OCI-LY7 (cell line): ENCODE results near the gene TRAF5. TPM values are rescaled to one million over a fixed set of nuclear protein-coding genes. Genes with fewer than 3 reads are reported as not detected.
A peak's percentile ranks its signal among the peaks of the same experiment; 100 is the strongest.
"Not testable (repeated sequence)": the region's sequence is repeated elsewhere in the genome, so short reads cannot be mapped to it uniquely, and the experiment has no call there.

Source experiments
- BruUV-seq: library from RNA; stranded (reverse); fragments of 400-500 nt; replicated peaks from 2 replicates; lab custom pipeline; 2021; lab: Mats Ljungman, UMichigan
- CTCF ChIA-PET: fragments of 300-600 bp; sonication (Branson Sonifier 250); formaldehyde crosslinking; loops from one replicate; lab custom pipeline; 2022; ENCODE audit warnings: antibody characterized with exemption; ENCODE audit not compliant: unreplicated experiment; lab: Charles Lee
- POLR2A ChIA-PET: fragments of 300-600 bp; sonication (Branson Sonifier 250); formaldehyde crosslinking; loops from one replicate; lab custom pipeline; 2022; ENCODE audit warnings: antibody characterized with exemption; lab: Charles Lee
- DNase-seq: peaks from one replicate; pipeline ENCODE4 v3.0.0-alpha.2; 2015; ENCODE audit warnings: low spot score
- H2AFZ ChIP-seq: fragments of 200-600 bp; sonication (generic), shearing (Covaris generic); 2 replicates; pipeline ENCODE4 v1.6.1; 2014; ENCODE audit warnings: mild to moderate bottlenecking, antibody characterized with exemption, low read length, moderate library complexity
- H3K27ac ChIP-seq: fragments of 200-600 bp; sonication (generic); 2 replicates; pipeline ENCODE4 v1.5.1; 2014; ENCODE audit warnings: mixed run types, low read depth, mild to moderate bottlenecking, moderate library complexity, low read length, inconsistent platforms; ENCODE audit not compliant: poor library complexity, severe bottlenecking
- H3K36me3 ChIP-seq: fragments of 200-600 bp; sonication (generic); 2 replicates; pipeline ENCODE4 v1.6.1; 2014; ENCODE audit warnings: mild to moderate bottlenecking, antibody characterized with exemption, low read length, moderate library complexity, mixed read lengths; ENCODE audit not compliant: insufficient read depth
- H3K4me1 ChIP-seq: fragments of 200-600 bp; sonication (generic); 2 replicates; pipeline ENCODE4 v1.5.1; 2014; ENCODE audit warnings: mild to moderate bottlenecking, low read length; ENCODE audit not compliant: insufficient read depth, poor library complexity, severe bottlenecking
- H3K4me2 ChIP-seq: fragments of 200-600 bp; sonication (generic); 2 replicates; pipeline ENCODE4 v1.6.1; 2014; ENCODE audit warnings: mild to moderate bottlenecking, low read length
- H3K4me3 ChIP-seq: fragments of 200-600 bp; sonication (generic); 2 replicates; pipeline ENCODE4 v1.5.1; 2014; ENCODE audit warnings: mild to moderate bottlenecking, low read depth, low read length; ENCODE audit not compliant: poor library complexity, severe bottlenecking
- H3K79me2 ChIP-seq: fragments of 200-600 bp; sonication (generic); 2 replicates; pipeline ENCODE4 v1.6.1; 2016; ENCODE audit warnings: low read depth, mild to moderate bottlenecking, low read length, moderate library complexity, mixed read lengths; ENCODE audit not compliant: insufficient read depth
- H3K9me2 ChIP-seq: fragments of 200-600 bp; sonication (generic); 2 replicates; pipeline ENCODE4 v1.6.1; 2016; ENCODE audit warnings: mild to moderate bottlenecking, low read length, mixed read lengths; ENCODE audit not compliant: insufficient read depth
- H3K9me3 ChIP-seq: fragments of 200-600 bp; sonication (generic); 2 replicates; pipeline ENCODE4 v1.6.1; 2014; ENCODE audit warnings: mild to moderate bottlenecking, mixed run types, low read length, mixed read lengths
- H4K20me1 ChIP-seq: fragments of 200-600 bp; sonication (generic); 2 replicates; pipeline ENCODE4 v1.6.1; 2014; ENCODE audit warnings: mild to moderate bottlenecking, antibody characterized with exemption, low read length, moderate library complexity, mixed read lengths; ENCODE audit not compliant: insufficient read depth
- EZH2phosphoT487 ChIP-seq: fragments of 200-600 bp; sonication (generic); IDR thresholded peaks from 2 replicates; pipeline ENCODE4 v1.6.1; 2018; ENCODE audit warnings: low read depth, borderline replicate concordance, mild to moderate bottlenecking, mixed run types, antibody characterized with exemption, low read length, moderate library complexity, mixed read lengths
- intact Hi-C: fragments of 100-400 bp; cut with micrococcal nuclease; formaldehyde crosslinking; loops from one replicate; pipeline ENCODE4 v1.10.0; 2022; ENCODE audit not compliant: unreplicated experiment
- total RNA-seq, 2 experiments: library from RNA; depleted of rRNA in 1 of 2; stranded (reverse); fragments of >200 nt in 1 of 2; shearing (Covaris generic) in 1 of 2; gene quantifications; 2 replicates each; pipeline ENCODE4 v1.2.3, GENCODE V29; 2014 to 2022
- TF ChIP-seq, protein P1 (sequence below): fragments of 200-600 bp; sonication (generic); conservative IDR thresholded peaks from 2 replicates; pipeline ENCODE4 v1.5.1; 2014; ENCODE audit warnings: mild to moderate bottlenecking, antibody characterized with exemption, low read length, moderate library complexity, mixed read lengths

Gene TRAF5
- total RNA-seq, 2 experiments from 2014 or later, result 24.2 to 54.4 TPM

DNA sequence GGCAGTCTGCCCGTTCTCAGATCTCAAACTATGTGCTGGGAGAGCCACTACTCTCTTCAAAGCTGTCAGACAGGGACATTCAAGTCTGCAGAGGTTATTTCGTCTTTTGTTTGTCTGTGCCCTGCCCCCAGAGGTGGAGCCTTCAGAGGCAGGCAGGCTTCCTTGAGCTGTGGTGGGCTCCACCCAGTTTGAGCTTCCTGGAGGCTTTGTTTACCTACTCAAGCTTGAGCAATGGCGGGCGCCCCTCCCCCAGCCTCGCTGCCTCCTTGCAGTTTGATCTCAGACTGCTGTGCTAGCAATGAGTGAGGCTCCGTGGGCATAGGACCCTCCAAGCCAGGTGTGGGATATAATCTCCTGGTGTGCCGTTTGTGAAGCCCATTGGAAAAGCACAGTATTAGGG, 81.1 kb downstream of the TRAF5 start:
- POLR2A ChIA-PET, H3K4me1 ChIP-seq, DNase-seq, H3K4me2 ChIP-seq, H3K9me2 ChIP-seq, CTCF ChIA-PET, H3K79me2 ChIP-seq, H3K36me3 ChIP-seq, BruUV-seq, H2AFZ ChIP-seq, H3K9me3 ChIP-seq, intact Hi-C loops, H3K27ac ChIP-seq, H3K4me3 ChIP-seq, H4K20me1 ChIP-seq: not testable (repeated sequence)

DNA sequence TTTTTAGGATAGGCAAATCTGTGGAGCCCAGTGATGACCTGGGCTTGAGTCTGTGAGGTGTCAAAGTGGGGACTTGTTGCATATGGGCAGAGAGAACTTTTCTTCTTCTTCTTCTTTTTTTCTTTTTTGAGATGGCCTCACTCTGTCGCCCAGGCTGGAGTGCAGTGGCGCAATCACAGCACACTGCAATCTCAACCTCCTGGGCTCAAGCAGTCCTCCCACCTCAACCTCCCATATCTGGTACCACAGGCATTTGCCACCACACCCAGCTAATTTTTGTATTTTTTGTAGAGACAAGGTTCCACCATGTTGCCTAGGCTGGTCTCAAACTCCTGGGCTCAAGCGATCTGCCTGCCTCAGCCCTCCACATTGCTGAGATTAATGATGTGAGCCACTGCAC, 85.0 kb downstream of the TRAF5 start:
- ChIA-PET CTCF (no interaction called here), POLR2A (no interaction called here)
- intact Hi-C loops, result no loop called here
- Histone ChIP-seq H3K4me1 (no peaks in the 10 kb centered on the region), H3K9me2 (no peaks in the 10 kb centered on the region), H3K27ac (no peak overlapping the region), H3K4me3 (no peak overlapping the region), H3K36me3 (no peaks in the 10 kb centered on the region), H4K20me1 (no peaks in the 10 kb centered on the region), H3K79me2 (no peaks in the 10 kb centered on the region), H3K9me3 (peaks cover 7% of the 10 kb centered on the region; the same call in 1 of the 2 replicates), H2AFZ (no peak overlapping the region), H3K4me2 (no peak overlapping the region)
- no TSS peak for BruUV-seq
- TF ChIP-seq, protein P1, sequence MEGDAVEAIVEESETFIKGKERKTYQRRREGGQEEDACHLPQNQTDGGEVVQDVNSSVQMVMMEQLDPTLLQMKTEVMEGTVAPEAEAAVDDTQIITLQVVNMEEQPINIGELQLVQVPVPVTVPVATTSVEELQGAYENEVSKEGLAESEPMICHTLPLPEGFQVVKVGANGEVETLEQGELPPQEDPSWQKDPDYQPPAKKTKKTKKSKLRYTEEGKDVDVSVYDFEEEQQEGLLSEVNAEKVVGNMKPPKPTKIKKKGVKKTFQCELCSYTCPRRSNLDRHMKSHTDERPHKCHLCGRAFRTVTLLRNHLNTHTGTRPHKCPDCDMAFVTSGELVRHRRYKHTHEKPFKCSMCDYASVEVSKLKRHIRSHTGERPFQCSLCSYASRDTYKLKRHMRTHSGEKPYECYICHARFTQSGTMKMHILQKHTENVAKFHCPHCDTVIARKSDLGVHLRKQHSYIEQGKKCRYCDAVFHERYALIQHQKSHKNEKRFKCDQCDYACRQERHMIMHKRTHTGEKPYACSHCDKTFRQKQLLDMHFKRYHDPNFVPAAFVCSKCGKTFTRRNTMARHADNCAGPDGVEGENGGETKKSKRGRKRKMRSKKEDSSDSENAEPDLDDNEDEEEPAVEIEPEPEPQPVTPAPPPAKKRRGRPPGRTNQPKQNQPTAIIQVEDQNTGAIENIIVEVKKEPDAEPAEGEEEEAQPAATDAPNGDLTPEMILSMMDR, result no peak
- TF ChIP-seq EZH2phosphoT487, result no peak
- DNase-seq, result no peak

DNA sequence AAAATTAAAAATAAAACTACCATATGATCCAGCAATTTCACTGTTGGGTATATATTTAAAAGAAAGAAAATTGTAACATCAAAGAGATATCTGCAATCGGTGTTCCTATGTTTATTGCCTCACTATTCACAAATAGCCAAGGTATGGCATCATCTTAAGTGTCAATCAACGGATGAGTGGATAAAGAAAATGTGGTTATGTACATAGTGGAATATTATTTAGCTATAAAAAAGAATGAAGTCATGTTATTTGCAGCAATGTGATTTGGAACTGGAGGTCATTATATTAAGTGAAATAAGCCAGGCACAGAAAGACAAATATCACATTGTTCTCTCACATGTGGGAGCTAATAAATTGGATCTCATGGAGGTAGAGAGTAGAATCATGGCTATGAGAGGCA, 89.1 kb downstream of the TRAF5 start:
- intact Hi-C loops, result no loop called here

More for the DNA sequence above, 89.1 kb downstream of the TRAF5 start:
- Histone ChIP-seq H3K79me2 (no peaks in the 10 kb centered on the region), H3K4me3 (no peak overlapping the region), H3K4me2 (peak overlapping the region; percentile 21; the same call in 1 of the 2 replicates), H3K27ac (no peak overlapping the region), H4K20me1 (no peaks in the 10 kb centered on the region), H3K9me2 (no peaks in the 10 kb centered on the region), H3K36me3 (no peaks in the 10 kb centered on the region), H3K4me1 (no peaks in the 10 kb centered on the region), H2AFZ (no peak overlapping the region), H3K9me3 (peaks cover 7% of the 10 kb centered on the region; the same call in 1 of the 2 replicates)
- BruUV-seq, result no TSS peak
- ChIA-PET POLR2A (interaction anchor here (0.7 to 1.0 kb wide), 2 partner anchors 95 to 168 kb away, joined by 3 read pairs; no protein-coding TSS in a partner anchor), CTCF (no interaction called here)
- DNase-seq, result no peak
- TF ChIP-seq, protein P1, result no peak
- no peak for TF ChIP-seq EZH2phosphoT487
